Smooth muscle cell (in vitro differentiated cells): ENCODE results near the gene CLDN11. TPM values are rescaled to one million over a fixed set of nuclear protein-coding genes. Genes with fewer than 3 reads are reported as not detected.

Source experiments
- DNase-seq: peaks from one replicate; lab custom pipeline; 2025; ENCODE audit not compliant: unreplicated experiment; lab: John Stamatoyannopoulos, UW
- H2AFZ ChIP-seq: fragments of 200-600 bp; sonication (generic); 2 replicates; pipeline ENCODE4 v1.6.0; 2016; ENCODE audit warnings: antibody characterized with exemption, low read depth, mild to moderate bottlenecking
- H3F3A ChIP-seq: fragments of 200-600 bp; sonication (generic); 2 replicates; pipeline ENCODE4 v1.6.0; 2017; ENCODE audit warnings: antibody characterized with exemption, low read depth
- H3K27ac ChIP-seq: fragments of 200-600 bp; sonication (generic); 2 replicates; pipeline ENCODE4 v1.5.1; 2016; ENCODE audit warnings: low read depth, mild to moderate bottlenecking
- H3K27me3 ChIP-seq: fragments of 200-600 bp; sonication (generic); 2 replicates; pipeline ENCODE4 v1.6.1; 2016; ENCODE audit warnings: low read depth, mild to moderate bottlenecking
- H3K36me3 ChIP-seq: fragments of 200-600 bp; sonication (generic); 2 replicates; pipeline ENCODE4 v1.5.1; 2016; ENCODE audit warnings: low read depth
- H3K4me1 ChIP-seq: fragments of 200-600 bp; sonication (generic); 2 replicates; pipeline ENCODE4 v1.5.1; 2016; ENCODE audit warnings: low read depth
- H3K4me2 ChIP-seq: fragments of 200-600 bp; sonication (generic); 2 replicates; pipeline ENCODE4 v1.6.0; 2016; ENCODE audit warnings: mild to moderate bottlenecking
- H3K4me3 ChIP-seq: fragments of 200-600 bp; sonication (generic); 2 replicates; pipeline ENCODE4 v1.5.1; 2016; ENCODE audit warnings: mild to moderate bottlenecking
- H3K79me2 ChIP-seq: fragments of 200-600 bp; sonication (generic); 2 replicates; pipeline ENCODE4 v1.6.0; 2016; ENCODE audit warnings: low read depth, mild to moderate bottlenecking
- H3K9ac ChIP-seq: fragments of 200-600 bp; sonication (generic); 2 replicates; pipeline ENCODE4 v1.6.0; 2016; ENCODE audit warnings: low read depth
- H3K9me3 ChIP-seq: fragments of 200-600 bp; sonication (generic); replicated peaks from 2 replicates; pipeline ENCODE4 v1.5.1; 2016; ENCODE audit warnings: low read depth
- H4K20me1 ChIP-seq: fragments of 200-600 bp; sonication (generic); 2 replicates; pipeline ENCODE4 v1.6.0; 2016; ENCODE audit warnings: low read depth
- WGBS: methylation state at CpG from one replicate; pipeline ENCODE4 v1.1.7; 2016; ENCODE audit warnings: low lambda C conversion rate; 5-methylcytosine and 5-hydroxymethylcytosine counted together
- polyA plus RNA-seq: library from polyadenylated mRNA; unstranded; fragments of >200 nt; fragmentation: Nextera tagmentation; extraction: Ambion mirVana; gene quantifications from 2 replicates; pipeline ENCODE4 v1.2.1, GENCODE V29; 2016
- total RNA-seq: library from RNA; depleted of rRNA; stranded (reverse); fragments of >200 nt; gene quantifications from 2 replicates; pipeline ENCODE4 v1.2.3, GENCODE V29; 2014
- TF ChIP-seq, protein P1 (sequence below): fragments of 200-600 bp; sonication (generic); IDR thresholded peaks from 2 replicates; pipeline ENCODE4 v1.5.1; 2017; ENCODE audit warnings: borderline replicate concordance, mild to moderate bottlenecking, antibody characterized with exemption; ENCODE audit not compliant: insufficient read depth, poor library complexity, severe bottlenecking

CLDN11 gene
- total and polyA plus RNA-seq, 2 experiments from 2014 or later = 1.0 to 4.2 TPM

DNA sequence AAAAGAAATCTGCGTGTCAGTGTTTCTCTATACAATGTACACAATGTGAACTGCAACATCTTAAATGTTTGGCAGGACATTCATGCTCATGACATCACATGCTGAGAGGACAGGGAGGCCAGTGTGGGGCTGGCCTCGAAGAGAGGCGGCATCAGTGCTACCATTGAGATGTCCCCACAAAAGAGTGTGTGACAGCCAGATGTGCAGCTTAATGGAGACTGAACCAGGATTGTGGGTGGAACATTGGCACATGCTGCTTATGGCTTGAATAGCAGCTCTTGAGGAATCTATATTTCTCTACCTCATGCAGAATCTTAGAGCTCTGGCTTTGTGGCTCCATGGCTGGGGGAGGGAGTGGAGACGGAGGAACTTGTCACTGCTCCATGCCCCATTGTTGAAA, 18.5 kb downstream of the CLDN11 start:
- H2AFZ ChIP-seq = no peak overlapping the region
- H3K36me3 ChIP-seq = no peaks in the 10 kb centered on the region

DNA sequence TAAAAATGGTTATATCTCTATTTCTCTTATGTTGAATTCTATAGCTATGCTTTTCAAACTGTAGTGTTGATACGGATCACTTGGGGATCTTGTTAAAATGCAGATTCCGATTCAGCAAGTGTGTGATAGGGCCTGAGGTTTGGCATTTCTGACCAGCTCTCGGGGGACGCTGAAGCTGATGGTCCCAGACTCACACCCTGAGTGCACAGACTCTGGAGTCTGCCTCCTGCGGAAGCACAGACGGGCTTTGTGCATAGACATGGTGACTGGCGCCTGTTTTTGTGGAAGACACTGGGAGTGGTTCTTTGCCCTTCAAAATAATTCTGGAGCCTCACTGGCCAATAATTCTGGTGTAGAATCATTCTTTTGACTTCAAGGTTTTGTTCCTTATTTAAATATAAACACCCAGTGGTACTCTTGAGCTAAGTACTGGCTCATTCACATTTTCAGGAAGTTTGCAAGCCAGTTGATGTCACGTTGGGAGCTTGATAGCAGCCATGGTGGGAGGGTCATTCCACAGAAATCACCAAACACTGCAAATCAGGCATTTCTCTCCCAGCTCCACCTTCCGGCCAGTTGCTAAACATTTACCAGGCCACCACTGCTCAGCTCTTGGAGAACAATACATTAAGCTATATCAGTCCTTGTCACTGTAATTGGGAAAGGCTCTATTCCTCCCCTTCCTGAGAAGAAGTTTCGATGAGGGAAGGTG, 19.2 kb downstream of the CLDN11 start:
- TF ChIP-seq, protein P1, sequence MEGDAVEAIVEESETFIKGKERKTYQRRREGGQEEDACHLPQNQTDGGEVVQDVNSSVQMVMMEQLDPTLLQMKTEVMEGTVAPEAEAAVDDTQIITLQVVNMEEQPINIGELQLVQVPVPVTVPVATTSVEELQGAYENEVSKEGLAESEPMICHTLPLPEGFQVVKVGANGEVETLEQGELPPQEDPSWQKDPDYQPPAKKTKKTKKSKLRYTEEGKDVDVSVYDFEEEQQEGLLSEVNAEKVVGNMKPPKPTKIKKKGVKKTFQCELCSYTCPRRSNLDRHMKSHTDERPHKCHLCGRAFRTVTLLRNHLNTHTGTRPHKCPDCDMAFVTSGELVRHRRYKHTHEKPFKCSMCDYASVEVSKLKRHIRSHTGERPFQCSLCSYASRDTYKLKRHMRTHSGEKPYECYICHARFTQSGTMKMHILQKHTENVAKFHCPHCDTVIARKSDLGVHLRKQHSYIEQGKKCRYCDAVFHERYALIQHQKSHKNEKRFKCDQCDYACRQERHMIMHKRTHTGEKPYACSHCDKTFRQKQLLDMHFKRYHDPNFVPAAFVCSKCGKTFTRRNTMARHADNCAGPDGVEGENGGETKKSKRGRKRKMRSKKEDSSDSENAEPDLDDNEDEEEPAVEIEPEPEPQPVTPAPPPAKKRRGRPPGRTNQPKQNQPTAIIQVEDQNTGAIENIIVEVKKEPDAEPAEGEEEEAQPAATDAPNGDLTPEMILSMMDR = no peak
- Histone ChIP-seq H3K36me3 (no peaks in the 10 kb centered on the region), H3K79me2 (no peaks in the 10 kb centered on the region), H3K4me2 (no peak overlapping the region), H3F3A (no peaks in the 10 kb centered on the region), H2AFZ (no peak overlapping the region), H3K27ac (no peak overlapping the region), H4K20me1 (no peaks in the 10 kb centered on the region), H3K27me3 (no peaks in the 10 kb centered on the region), H3K9ac (no peak overlapping the region), H3K4me3 (no peak overlapping the region), H3K9me3 (no peaks in the 10 kb centered on the region), H3K4me1 (no peaks in the 10 kb centered on the region)
- no peak for DNase-seq
- WGBS = 82% methylated on average over 10 of the region's 10 CpGs

More for the DNA sequence above, 18.5 kb downstream of the CLDN11 start:
- no peaks in the 10 kb centered on the region for H3K4me1 ChIP-seq
- H3F3A ChIP-seq = no peaks in the 10 kb centered on the region
- TF ChIP-seq, protein P1 = no peak
- no peaks in the 10 kb centered on the region for H3K9me3 ChIP-seq
- H3K4me3 ChIP-seq = no peak overlapping the region
- H3K27me3 ChIP-seq = no peaks in the 10 kb centered on the region
- H4K20me1 ChIP-seq = no peaks in the 10 kb centered on the region
- H3K79me2 ChIP-seq = no peaks in the 10 kb centered on the region
- no peak for DNase-seq
- WGBS = 92% methylated on average over 4 of the region's 4 CpGs
- no peak overlapping the region for H3K27ac ChIP-seq
- no peak overlapping the region for H3K4me2 ChIP-seq
- H3K9ac ChIP-seq = no peak overlapping the region

DNA sequence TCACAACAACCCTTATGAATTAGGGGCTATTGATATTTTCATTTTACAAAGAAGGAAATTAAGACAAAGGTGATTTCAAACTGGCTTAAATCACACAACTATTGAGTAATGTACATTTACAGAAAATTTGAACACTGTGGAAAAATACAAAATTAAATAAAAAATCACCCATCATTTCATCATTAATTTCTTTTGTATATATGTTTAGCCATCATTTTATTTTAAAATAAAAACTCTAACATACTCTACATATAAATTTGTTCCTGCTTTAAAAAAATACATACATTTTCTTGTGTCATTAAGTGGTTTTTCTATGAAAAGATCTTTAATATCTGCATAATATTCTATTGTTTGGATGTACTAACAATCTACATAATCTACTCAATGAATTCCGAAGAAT, 20.2 kb downstream of the CLDN11 start:
- H3K9me3 ChIP-seq = no peaks in the 10 kb centered on the region
- H3F3A ChIP-seq = no peaks in the 10 kb centered on the region
- H3K9ac ChIP-seq = no peak overlapping the region
- DNase-seq = no peak
- H2AFZ ChIP-seq = no peak overlapping the region
- no peak overlapping the region for H3K27ac ChIP-seq
- TF ChIP-seq, protein P1 = no peak
- WGBS = 96% methylated on average over 1 of the region's 1 CpG
- no peaks in the 10 kb centered on the region for H3K79me2 ChIP-seq
- H3K27me3 ChIP-seq = no peaks in the 10 kb centered on the region
- H3K4me1 ChIP-seq = no peaks in the 10 kb centered on the region
- H3K4me3 ChIP-seq = no peak overlapping the region
- no peak overlapping the region for H3K4me2 ChIP-seq
- no peaks in the 10 kb centered on the region for H3K36me3 ChIP-seq
- no peaks in the 10 kb centered on the region for H4K20me1 ChIP-seq

DNA sequence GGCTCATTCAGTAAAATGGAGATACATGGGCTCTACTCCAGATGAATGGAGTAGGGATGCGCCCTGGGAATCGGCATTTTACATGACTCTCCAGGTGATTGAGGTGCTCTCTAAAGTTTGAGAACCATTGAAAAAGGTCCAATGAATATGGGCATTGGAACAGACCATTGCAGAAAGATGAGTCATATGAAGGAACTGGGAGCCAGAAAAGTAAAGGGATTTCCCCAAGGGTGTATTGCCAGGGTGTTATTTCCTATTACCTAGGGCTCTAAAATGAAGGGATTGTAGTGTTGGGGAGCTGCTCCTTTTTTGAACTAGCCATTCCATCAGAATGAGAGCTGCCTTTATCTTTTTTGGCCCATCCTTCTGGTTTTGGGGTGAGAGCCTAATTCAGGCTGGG, 21.7 kb downstream of the CLDN11 start:
- Histone ChIP-seq H3K4me1 (no peaks in the 10 kb centered on the region), H4K20me1 (no peaks in the 10 kb centered on the region), H3F3A (no peaks in the 10 kb centered on the region), H3K27me3 (no peaks in the 10 kb centered on the region), H3K79me2 (no peaks in the 10 kb centered on the region), H3K4me2 (no peak overlapping the region), H3K4me3 (no peak overlapping the region), H2AFZ (no peak overlapping the region), H3K36me3 (no peaks in the 10 kb centered on the region), H3K9me3 (no peaks in the 10 kb centered on the region), H3K27ac (no peak overlapping the region), H3K9ac (no peak overlapping the region)
- WGBS = 95% methylated on average over 2 of the region's 2 CpGs
- no peak for DNase-seq
- TF ChIP-seq, protein P1 = no peak
